MV-4-11 (cell line): ENCODE results near the gene EDRF1.
A peak's percentile ranks its signal among the peaks of the same experiment; 100 is the strongest.
"Not testable (repeated sequence)": the region's sequence is repeated elsewhere in the genome, so short reads cannot be mapped to it uniquely, and the experiment has no call there.

Experiments
- DNase-seq: peaks from one replicate; lab custom pipeline; 2025; lab: John Stamatoyannopoulos, UW

EDRF1 gene, protein sequence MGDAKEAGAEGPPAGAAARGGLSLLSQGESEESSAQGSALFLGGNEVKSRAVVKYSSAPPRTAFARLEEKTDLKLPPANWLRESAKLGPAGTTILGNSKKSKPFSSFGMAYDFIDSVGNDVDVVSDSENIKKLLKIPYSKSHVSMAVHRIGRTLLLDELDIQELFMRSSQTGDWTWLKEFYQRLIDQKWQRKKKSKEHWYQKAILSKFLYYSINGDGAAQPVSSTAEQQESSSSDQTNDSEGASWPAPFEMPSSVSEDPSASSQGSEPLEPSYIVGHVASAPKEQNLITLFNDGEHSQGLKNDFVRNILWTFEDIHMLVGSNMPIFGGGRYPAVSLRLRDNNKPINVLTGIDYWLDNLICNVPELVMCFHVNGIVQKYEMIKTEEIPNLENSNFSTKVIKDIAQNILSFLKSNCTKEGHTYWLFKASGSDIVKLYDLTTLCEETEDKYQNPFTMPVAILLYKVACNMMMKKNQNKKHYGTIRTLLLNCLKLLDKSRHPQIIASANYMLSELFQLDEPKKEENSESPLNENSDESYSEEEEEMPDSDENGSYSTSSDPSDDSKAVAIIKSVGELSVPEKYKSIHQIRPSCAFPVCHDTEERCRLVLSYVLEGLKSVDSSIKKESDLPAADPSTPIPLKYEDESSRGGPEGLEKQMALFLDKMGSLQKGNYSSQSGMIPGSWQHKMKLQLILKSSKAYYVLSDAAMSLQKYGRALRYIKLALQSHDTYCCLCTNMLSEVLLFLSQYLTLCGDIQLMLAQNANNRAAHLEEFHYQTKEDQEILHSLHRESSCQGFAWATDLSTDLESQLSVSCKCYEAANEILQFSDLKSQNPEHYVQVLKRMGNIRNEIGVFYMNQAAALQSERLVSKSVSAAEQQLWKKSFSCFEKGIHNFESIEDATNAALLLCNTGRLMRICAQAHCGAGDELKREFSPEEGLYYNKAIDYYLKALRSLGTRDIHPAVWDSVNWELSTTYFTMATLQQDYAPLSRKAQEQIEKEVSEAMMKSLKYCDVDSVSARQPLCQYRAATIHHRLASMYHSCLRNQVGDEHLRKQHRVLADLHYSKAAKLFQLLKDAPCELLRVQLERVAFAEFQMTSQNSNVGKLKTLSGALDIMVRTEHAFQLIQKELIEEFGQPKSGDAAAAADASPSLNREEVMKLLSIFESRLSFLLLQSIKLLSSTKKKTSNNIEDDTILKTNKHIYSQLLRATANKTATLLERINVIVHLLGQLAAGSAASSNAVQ

DNA sequence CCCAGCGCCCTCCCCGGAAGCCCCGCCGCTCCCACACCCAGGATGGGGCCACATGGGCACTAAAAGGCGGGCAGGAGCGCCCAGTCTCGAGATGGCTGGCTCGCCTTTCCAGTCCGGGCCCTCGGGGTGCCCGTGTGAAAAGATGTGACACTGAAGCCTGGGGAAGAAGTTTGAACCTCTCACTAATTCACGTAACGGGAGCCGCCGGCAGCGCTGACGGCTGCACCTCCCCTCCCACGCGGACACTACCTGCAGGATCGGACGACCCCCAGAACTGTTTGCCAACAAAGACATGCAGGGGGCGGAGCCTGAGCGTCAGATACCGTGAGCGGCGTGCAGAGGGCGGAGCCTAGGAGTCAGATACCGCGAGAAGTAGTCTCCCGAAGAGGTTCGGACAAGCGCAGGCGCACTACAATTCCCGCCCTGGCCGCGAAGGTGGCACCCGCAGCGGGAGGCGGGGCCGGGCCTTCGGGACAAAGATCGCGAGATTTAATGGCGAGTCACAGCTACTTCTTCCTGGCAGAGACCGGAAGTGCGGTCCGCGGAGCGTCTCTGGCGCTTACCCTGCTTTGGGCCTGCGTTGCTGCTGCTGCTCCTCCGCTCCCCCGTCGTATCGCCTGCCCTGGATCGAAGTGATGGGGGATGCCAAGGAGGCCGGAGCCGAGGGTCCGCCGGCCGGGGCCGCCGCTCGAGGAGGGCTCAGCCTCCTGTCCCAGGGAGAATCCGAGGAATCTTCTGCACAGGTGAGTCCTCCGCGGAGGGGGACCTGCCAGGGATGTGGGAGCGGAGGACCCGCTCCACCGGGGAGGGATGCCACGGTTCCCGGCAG is at the start of gene EDRF1:
EDRF1 (plus strand) TSS at position 537 of the 829 bp plus-strand sequence; CDS start at position 636, 99 bp downstream.
- peak; percentile 98 for DNase-seq

DNA sequence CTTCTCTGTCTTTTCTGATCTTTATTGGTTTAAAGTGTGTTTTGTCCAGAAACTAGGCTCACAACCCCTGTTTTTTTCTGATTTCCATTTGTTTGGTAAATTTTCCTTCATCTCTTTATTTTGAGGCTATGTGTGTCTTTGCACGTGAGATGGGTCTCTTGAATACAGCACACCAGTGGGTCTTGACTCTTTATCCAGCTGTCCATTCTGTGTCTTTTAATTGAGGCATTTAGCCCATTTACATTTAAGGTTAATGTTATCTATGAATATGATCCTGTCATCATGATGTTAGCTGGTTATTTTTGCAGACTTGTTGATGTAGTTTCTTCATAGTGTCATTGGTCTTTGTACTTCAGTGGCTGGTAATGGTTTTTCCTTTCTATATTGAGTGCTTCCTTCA is 46.6 kb upstream of the EDRF1 start:
- no peak for DNase-seq

DNA sequence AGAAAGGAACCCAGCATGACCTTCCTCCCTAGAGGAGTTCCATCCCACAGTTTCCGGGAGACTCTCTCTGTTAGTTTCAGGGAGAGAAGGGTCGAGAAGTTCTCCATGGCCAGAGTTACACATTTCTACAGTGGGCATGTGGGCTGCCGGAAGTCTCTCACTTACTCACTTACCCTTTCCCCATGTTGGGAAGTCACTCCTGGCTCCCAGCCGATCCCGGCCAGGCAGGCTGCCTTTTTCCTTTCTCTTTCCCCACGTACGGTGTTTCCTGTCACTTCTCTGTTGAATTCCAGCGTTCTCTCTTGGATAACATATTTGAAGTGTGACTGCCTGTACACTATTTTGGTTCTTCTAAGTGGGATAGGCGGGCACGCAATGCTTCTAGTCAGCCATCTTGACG is 40.1 kb upstream of the EDRF1 start:
- DNase-seq: no peak

DNA sequence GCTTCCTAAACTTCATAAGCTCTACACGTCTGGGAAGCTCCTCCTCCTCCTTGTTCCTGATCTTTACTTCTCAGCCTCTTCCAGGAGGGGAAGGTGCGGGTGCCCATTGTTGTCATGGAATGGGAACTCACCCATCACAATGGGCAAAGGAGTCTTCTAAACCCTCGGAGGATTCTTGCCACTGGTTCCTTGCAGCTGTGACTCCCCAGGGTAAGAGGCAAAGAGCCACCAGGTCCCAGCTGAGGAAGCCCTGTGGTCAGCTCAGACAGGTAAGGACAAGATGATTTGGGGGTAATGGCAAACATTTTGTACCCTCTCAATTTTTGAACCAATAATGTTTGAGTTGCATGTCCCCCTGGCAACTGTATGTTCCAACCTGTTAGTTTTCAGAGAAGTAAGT is 36.4 kb upstream of the EDRF1 start, which contains the start of gene TEX36:
TEX36 (minus strand) TSS at position 101 of the 400 bp plus-strand sequence. CDS start 174 bp downstream, outside the sequence.
- no peak for DNase-seq

DNA sequence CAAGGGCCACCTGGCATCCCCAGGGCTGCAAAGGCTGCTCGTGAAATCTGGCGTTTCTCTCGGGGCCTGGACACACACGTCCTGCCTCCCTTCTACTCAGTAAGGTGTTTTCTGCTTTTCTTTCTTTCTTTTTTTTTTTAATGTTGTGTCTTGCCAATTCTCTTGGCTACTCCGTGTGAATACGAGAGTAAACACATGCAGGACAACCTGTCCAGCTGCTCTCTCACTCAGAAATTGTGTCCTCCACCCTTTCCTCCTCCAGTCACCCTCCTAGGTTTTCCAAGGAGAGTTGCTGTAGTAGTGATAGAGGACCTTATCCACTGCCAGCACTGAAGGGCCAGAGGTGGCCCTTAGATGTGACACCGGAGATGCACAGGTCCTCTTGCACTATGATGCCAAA is 35.7 kb upstream of the EDRF1 start:
- no peak for DNase-seq

DNA sequence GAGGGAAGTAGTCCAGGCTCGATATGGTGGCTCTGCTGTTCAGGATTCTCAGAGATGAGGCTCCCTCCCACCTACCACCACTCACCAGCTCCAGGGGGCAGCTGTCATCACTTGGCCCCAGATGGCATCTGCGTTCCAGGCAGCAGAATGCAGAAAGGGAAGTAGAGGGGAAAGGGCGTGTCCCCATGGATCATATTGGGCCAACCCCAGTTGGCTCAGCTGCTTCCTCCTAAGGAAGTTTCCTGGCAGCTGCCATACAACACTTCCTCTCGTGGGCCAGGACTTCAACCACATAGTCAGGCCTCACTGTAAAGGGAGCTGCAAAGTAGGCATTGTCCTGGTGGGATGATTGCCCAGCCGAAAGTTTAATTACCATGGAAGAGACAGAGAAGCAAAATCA is 34.9 kb upstream of the EDRF1 start:
- DNase-seq: peak; percentile 73

DNA sequence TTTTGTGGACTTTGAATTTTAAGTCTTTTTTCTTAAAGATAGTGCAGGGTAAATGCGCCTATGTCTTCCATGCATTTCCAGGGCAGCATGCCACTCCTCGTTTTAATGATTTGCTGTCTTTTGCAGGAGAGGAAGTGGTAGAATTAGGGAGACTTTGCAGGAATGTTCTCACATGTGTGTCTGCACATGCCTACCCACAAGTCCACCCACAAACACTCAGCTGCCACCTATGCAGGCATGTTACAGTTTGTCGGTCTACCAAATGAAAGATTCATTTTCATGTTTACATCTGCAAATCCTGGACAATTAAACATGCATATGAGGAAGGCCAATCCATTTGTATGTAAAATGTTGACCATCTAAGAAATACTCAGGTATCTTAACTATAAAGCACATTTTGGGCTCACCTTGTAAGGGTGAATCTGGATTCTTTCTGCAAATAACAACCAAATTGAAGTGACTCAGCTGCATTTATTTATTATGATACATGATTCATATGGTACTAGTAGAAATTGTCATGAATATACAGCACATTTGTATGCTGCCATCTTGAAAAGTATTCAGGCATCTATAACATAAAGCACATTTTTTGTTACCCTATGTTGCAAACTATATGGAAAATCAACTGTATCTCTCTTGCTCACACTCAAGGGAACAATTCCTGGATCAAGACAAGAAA is 31.9 kb upstream of the EDRF1 start:
- no peak for DNase-seq

DNA sequence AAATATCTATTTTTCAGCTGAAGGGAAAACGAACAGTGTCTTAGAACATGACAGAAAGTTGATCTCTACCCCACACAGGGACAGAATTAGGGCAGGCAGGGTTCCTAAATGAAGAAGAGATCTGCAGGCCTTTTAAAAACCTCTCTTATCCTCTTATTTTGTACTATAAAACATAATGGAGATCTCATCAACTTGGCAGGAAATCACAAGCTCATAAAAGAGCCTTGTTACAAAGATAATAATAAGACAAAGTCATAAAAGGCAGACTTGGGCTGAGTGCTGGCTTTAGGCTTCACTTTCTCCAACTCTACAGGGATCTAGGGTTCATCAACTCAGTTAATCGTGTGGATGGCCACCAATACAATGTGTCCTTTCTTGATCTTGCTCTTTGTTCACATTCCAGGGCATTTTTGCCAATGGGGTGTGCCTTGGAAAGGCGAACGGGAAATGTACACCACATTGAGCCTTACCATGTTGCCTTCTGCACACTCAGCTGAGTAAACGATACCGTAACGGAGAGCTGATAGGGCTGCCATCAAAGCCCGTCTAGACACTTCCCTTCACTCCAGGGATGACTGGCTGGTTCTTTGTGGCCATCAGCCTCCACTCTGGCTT is 29.4 kb upstream of the EDRF1 start:
- no peak for DNase-seq

DNA sequence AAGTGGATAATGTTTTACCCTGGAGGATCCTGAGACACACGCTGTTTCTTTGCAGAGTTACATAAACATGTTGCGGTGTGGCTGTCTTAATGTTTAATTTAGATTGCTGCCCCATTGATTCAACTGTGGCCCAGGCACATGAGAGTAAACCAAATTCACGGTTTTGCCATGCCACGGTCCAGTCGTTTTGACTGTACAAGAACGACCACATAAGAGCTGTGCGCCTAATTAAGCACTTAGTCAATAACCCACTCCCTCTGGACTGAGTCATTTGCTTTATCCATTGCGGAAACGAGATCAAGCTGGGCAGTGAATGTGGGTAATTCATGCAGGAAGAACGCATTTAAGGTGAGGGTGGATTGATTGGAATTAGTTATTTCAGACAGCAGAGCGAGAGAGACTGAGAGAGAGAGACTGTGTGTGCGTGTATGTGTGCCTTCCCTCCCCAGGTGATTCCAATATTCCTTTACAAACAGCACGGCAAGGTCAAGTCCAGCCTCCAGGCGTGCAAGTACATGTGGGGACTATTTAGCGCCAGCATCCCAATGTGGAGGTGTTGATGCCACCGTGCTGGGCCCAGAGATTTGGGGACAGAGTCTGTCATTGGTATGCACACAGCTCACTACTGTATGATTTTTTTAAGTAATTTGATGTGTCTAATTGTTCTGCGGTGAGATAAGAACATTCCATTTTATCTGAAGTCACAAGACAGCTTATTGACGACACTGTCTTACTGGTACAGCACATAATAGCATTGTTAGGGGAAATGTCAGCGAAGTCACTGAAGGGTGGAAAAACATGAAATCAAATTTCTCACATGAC is 28.1 kb upstream of the EDRF1 start:
- DNase-seq: no peak

DNA sequence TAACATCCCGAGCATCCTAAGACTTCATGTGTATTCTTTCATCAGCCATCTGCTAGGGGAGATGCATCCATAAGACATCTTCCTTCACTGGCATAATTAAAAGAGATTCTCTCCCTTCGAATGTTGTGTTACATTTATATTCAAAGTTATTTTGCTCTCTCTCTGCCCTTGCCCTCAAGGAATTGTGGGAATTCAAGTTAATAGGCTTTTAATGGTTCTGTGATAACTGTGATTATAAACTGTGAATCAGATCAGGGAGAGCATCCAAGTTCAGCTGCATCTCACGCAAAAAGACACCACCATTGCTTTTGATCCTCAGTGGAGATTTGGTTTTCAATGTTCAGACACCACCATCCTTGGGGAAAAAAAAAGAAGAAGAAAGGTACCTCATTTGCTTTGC is 27.3 kb upstream of the EDRF1 start:
- no peak for DNase-seq

DNA sequence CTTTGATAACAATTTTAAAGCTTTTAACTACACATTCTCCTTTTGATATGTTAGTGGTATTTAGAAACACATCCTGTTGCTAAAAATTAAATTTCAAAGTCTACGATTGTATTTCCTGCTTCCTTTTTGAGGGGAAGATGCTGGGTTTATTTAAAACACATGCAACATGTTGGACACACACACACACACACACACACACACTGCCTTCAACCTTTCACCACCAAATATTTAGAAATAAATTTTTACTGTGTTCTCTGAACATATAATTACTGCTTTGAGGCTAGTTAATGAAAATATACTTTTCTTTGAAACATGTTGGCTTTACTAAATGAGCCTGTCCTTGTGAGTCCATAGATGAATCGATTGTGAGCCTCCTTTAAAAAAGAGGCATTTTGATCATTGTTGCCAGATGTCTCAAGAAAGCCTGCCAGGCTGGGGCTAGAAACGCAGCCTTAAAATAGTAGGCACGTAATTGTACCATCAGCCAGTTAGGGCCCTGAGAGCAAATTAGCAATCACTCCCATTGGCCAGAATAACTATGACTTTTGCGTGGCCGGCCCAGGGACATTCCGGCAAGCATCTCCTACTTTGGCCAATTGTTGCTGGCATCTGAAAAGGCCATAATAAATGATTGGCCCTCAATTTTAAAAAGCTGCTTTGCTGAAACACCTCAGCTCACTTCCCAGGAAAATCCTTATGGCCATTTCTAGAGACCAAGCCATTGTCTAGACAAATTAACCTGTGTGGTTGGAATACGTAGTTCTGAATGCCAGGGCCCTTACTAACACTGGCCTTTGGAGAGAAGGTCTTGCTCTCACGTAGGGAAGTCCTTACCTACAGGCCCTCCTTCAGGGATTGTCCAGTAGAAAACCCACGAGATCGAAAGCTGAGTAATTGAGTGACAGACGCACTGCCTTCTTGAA is 26.6 kb upstream of the EDRF1 start:
- DNase-seq: no peak

DNA sequence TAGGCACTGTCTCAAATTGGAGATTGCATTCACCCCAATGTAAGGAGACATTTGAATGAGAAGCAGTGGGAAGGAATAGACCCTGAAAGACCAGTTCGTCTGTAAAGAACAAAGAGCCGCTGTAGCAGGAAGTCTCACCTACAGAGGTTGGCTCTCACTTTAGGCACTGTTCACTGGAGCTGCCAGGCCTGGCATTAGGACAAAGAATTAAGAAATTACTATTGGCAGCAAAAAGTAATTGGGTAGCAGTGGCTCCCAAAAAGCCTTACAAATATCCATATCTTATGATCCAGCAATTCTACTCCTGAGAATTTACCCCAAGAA is 26.0 kb upstream of the EDRF1 start:
- DNase-seq: no peak

DNA sequence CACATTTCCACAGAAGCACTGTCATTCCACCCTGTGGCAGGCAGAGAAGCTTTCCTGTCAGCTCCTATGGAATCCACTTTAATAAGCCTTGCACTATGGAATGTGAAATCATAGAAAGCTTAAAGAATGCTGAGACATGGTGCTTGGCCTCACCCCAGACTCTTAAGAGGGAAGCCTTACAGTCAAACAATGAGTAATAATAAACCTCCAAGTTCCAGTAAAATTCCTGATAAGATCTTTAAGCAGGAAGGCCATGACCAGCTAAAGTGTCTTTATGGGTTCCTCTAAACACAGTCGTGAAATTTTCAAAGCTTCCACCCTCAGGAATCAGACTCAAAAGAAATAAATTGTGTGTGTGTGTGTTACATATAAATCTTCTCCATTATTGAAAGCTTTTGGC is 24.6 kb upstream of the EDRF1 start:
- no peak for DNase-seq

DNA sequence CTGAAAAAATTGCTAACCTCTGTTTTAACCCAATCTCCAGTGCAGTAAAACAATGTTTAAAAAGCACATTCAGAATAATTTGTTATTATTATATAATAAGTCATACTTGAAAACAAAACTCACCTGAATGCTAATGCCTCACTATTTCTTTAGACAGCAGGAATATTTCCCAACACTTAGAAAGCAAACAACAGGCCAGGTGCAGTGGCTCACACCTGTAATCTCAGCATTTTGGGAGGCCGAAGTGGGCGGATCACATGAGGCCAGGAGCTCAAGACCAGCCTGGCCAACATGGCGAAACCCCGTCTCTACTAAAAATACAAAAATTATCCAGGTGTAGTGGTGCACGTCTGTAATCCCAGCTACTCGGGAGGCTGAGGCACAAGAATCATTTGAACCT is 22.6 kb upstream of the EDRF1 start:
- DNase-seq: not testable (repeated sequence)

DNA sequence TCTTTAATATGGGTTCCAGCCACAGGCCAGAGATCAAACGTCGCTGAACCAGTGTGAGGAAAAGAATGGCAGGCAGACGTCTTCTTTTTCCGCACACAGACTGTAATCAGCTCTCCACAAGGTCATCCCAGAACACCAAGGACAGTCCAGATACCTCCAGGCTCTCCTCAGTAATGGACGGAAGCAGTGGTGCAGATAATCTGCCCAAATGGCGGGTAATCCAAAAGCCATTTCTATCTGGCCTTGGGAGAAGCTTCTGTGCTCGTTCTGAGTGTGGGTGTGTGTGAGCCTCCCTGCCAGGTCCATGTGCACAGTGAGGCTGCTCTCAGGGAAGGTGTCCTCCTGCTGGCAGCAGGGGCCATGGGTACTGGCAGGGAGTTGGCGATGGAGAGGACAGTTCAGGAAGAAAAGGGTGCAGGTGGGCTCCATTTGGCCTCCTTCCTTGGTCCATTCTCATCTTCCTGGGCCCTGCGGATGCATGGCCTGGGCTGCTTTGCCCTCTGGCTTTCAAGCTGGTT is 21.0 kb upstream of the EDRF1 start:
- DNase-seq: no peak

DNA sequence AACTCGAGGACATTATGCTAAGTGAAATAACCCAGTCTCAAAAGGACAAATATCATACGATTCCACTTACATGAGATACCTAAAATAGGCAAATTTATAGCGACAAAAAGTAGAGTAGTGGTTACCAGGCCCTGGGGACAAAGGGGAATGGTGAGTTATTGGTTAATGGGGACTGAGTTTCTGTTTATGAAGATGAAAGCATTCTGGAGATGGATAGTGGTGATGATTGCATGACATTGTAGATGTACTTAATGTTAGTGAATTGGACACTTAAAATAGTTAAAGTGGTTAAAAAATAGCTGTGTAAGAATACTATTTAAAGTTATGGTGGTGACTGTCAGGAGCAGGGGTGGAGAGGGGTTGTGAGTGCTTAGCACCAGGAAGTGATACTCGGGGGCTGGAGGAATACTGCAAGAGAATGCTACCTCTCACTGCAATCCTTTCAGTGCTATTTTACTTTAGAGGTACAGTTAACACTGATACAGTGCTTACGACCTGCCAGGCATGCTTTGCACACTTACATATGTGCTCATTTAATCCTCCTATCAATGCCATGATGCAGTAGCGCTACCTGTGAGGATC is 19.9 kb upstream of the EDRF1 start:
- peak; percentile 54 for DNase-seq

DNA sequence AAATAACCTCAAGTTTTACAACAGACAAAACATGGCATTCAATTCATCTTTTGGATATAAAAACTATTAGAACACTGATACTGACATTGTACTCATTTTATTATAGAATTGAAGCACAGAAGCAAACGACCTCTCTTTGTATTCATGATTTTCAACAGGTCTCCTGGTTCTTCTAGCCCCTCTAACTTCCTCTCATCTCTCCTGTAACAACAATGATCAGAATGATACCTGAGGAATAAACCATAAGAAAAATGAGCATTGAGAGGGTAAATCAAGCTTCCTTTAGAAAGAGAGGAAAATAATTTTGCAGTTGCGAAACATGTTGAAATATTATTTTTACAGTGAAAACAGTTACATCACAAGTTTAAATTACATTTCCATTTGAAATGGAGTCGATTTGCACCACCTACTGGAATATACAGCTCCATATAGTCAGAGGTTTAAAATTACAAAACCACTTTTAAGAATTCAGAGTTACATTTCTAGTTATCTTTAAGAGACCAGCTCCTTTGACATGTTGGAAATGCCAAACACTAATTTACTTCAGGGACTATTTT is 19.1 kb upstream of the EDRF1 start:
- DNase-seq: peak; percentile 45
